ENCODE results near the gene ITPR1.

The ITPR1 gene

DNA sequence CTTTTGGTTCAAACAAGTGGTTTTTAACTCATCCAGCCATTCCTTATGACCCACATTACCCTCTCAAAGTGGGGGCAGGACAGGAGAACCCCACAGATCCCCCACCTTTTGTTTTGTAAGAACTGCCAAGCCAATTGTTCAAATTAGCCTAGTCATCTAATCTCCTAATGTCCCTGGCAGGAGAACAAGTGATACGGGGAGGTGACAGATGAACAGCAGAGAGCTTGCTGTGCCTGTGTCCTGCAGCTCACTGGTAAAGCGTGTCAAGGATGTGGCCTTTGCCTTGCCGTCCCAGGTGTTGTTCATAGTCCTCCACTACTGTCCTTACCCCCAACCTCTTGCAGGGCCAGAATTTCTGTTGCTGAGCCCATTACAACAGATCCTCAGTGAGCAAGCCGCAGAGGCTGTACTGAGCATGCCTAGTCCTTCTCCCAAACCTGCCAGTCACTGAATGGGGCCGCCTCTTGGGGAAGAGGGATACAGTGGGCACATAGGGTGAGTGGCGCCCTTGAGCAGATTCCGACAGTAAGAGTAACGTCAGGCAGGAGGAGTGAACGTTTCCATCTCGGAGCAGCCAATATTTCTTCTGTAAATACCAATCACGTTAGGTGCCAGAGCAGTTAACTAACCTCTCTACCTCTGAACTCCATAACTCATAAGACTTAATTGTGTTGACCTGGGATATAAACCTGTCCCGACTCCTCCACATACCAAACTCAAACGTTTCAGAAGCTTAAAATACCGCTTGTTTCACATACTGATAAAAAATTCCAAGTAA is 87.4 kb downstream of the ITPR1 start:
- H3K9me3 ChIP-seq = no peaks in the 10 kb centered on the region
- no peaks in the 10 kb centered on the region for H3K27me3 ChIP-seq
- no peak for DNase-seq
- H3K36me3 ChIP-seq = no peaks in the 10 kb centered on the region
- no peak overlapping the region for H3K4me3 ChIP-seq (ENCODE audit: low read depth, low read length)
- H3K4me1 ChIP-seq = 0 out of 2 replicates have a peak, but pooled peaks cover 3% of the 10 kb centered on the region
- TF ChIP-seq, protein P1, sequence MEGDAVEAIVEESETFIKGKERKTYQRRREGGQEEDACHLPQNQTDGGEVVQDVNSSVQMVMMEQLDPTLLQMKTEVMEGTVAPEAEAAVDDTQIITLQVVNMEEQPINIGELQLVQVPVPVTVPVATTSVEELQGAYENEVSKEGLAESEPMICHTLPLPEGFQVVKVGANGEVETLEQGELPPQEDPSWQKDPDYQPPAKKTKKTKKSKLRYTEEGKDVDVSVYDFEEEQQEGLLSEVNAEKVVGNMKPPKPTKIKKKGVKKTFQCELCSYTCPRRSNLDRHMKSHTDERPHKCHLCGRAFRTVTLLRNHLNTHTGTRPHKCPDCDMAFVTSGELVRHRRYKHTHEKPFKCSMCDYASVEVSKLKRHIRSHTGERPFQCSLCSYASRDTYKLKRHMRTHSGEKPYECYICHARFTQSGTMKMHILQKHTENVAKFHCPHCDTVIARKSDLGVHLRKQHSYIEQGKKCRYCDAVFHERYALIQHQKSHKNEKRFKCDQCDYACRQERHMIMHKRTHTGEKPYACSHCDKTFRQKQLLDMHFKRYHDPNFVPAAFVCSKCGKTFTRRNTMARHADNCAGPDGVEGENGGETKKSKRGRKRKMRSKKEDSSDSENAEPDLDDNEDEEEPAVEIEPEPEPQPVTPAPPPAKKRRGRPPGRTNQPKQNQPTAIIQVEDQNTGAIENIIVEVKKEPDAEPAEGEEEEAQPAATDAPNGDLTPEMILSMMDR (IDR thresholded peaks at IDR 0.05; ENCODE audit: low read depth, low read length) = no peak

DNA sequence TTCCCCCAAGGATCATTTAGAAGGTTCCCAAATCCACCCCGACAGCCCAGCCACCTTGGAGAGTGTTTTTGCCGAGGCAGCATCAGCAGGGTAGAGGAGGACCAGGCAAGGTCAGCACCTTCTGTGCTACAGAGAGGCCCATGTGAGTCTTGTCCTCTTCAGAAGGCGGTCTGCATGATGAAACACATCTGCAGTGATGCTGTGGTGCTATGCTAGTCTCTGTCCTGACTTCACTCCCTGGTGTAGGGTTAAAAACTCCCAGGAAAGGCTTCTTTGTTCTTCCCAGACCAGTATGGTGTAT is 87.9 kb downstream of the ITPR1 start:
- TF ChIP-seq, protein P1 (IDR thresholded peaks at IDR 0.05; ENCODE audit: low read depth, low read length) = no peak
- DNase-seq = no peak
- Histone ChIP-seq H3K4me3 (ENCODE audit: low read depth, low read length) (no peak overlapping the region), H3K27me3 (no peaks in the 10 kb centered on the region), H3K36me3 (no peaks in the 10 kb centered on the region), H3K4me1 (0 out of 2 replicates have a peak, but pooled peaks cover 3% of the 10 kb centered on the region), H3K9me3 (no peaks in the 10 kb centered on the region)

DNA sequence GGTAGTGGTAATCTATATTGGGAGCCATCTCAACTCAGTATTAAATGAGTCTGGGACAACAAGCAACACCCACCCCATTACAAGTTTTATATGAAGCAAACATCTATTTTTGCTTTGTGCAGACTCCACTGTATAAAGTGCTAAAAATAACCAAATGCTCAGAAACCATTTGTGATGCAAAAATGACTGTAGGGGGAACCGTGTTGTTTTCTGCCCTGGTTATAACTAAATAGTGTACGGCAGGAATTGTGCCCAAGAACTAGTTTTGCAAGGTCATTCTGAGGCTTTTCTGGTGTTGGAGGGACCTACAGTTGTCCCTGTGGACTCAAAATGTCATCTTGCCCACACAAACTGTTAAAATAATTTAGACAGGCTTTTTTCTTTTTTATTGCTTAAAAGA is 88.3 kb downstream of the ITPR1 start:
- DNase-seq = no peak
- Histone ChIP-seq H3K36me3 (no peaks in the 10 kb centered on the region), H3K9me3 (no peaks in the 10 kb centered on the region), H3K27me3 (no peaks in the 10 kb centered on the region), H3K4me3 (ENCODE audit: low read depth, low read length) (no peak overlapping the region), H3K4me1 (0 out of 2 replicates have a peak, but pooled peaks cover 3% of the 10 kb centered on the region)
- TF ChIP-seq, protein P1 (IDR thresholded peaks at IDR 0.05; ENCODE audit: low read depth, low read length) = no peak

DNA sequence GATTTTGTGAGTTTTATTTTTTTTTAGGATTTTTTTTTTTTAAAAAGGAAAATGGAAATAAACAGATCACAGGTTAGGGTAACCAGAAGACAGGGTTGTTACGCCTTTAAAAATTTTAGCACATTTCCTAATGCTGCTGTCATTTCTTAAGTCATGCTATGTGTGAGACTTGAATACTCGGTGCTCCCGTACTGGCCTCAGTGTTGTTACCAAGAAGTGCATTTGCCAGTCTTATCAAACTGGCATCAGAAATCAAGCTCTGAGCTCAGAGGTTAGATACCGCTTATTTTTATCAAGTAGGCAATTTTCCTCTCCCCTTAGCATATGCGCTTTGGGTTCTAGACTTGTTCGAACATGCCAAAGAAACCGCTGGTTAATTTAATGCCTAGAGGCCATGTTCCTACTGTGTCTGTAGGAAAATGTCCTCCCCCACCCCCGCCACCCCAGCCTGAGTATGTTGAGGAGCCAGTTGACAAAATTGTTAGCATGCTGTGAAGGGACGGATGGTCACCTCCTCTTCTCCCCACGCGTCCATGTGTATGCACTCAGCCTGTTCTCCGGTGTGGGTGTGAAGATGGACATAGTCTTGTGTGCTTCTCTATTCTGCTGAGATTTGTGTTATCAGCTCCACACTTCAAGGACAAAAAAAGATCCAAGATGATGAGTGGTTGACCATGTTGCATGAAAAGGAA is 88.9 kb downstream of the ITPR1 start:
- no peak overlapping the region for H3K4me3 ChIP-seq (ENCODE audit: low read depth, low read length)
- DNase-seq = no peak
- no peaks in the 10 kb centered on the region for H3K9me3 ChIP-seq
- TF ChIP-seq, protein P1 (IDR thresholded peaks at IDR 0.05; ENCODE audit: low read depth, low read length) = no peak
- 0 out of 2 replicates have a peak, but pooled peaks cover 3% of the 10 kb centered on the region for H3K4me1 ChIP-seq
- no peaks in the 10 kb centered on the region for H3K27me3 ChIP-seq
- no peaks in the 10 kb centered on the region for H3K36me3 ChIP-seq

DNA sequence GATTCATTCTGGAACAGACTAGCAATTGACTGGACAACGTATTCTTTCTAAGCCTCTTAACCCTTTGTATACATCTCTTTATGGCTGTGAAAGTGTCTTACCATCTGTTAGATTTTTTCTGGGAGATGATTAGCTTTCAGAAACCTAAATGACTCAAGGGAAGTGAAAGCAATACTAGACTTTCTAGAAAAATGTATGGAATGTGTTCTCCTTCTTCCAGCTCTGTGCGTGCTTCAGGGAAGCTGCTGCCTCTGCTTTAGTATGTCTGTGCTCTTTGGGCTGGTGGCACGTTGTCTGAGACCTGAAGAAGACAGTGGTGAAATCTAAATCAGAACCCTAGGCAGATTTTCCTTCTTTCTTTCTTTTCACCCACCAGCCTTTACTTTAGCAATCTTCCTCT is 89.5 kb downstream of the ITPR1 start:
- Histone ChIP-seq H3K27me3 (no peaks in the 10 kb centered on the region), H3K4me3 (ENCODE audit: low read depth, low read length) (no peak overlapping the region), H3K9me3 (no peaks in the 10 kb centered on the region), H3K36me3 (no peaks in the 10 kb centered on the region), H3K4me1 (0 out of 2 replicates have a peak, but pooled peaks cover 3% of the 10 kb centered on the region)
- TF ChIP-seq, protein P1 (IDR thresholded peaks at IDR 0.05; ENCODE audit: low read depth, low read length) = no peak
- DNase-seq = no peak

DNA sequence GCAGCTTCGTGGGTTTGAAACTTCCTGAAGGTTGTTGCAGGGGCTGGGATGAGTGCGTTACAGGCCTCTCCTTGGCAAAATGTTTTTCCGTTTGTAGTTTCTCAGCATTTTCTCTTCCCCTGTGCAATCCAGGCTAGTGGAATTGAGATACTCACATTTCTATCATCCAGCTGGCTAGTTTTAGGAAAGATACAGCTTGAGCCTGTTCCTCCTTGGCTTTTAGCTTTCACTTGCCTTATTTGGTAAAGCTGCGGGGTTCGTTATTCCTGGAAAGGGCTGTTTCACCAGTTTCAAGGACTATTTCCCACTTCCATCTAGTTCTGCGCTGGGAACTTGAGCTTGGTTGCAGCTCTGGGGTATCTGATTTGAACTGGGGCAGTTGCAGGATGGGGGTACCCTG is 90.3 kb downstream of the ITPR1 start:
- TF ChIP-seq, protein P1 (IDR thresholded peaks at IDR 0.05; ENCODE audit: low read depth, low read length) = no peak
- H3K4me1 ChIP-seq = 0 out of 2 replicates have a peak, but pooled peaks cover 3% of the 10 kb centered on the region

More for the DNA sequence above, 90.3 kb downstream of the ITPR1 start:
- H3K4me3 ChIP-seq (ENCODE audit: low read depth, low read length) = no peak overlapping the region
- no peaks in the 10 kb centered on the region for H3K9me3 ChIP-seq
- H3K36me3 ChIP-seq = no peaks in the 10 kb centered on the region
- no peaks in the 10 kb centered on the region for H3K27me3 ChIP-seq
- DNase-seq = no peak
